Ascending aorta (tissue), 2 donors: ENCODE results near the gene EVX2. TPM values are rescaled to one million over a fixed set of nuclear protein-coding genes. Genes with fewer than 3 reads are reported as not detected.

Experiments
- DNase-seq, 2 donors: peaks; one replicate each; pipeline ENCODE4 v3.0.0-alpha.2; 2019; ENCODE audit warnings: low spot score in 2 of 2
- H3K27ac ChIP-seq, 2 donors: fragments of 200-600 bp; sonication (generic); one replicate each; pipeline ENCODE4 v1.5.1; 2016 to 2017; ENCODE audit warnings: mild to moderate bottlenecking in 1 of 2
- H3K27me3 ChIP-seq: fragments of 200-600 bp; sonication (generic); one replicate; pipeline ENCODE4 v1.5.1; 2017
- H3K36me3 ChIP-seq, 2 donors: fragments of 200-600 bp; sonication (generic); one replicate each; pipeline ENCODE4 v1.5.1; 2016
- H3K4me1 ChIP-seq, 2 donors: fragments of 200-600 bp; sonication (generic); one replicate each; pipeline ENCODE4 v1.5.1; 2016 to 2017; ENCODE audit warnings: mild to moderate bottlenecking in 1 of 2
- H3K4me3 ChIP-seq, 2 donors: fragments of 200-600 bp; sonication (generic); one replicate each; pipeline ENCODE4 v1.5.1; 2016 to 2017; ENCODE audit warnings: mild to moderate bottlenecking in 1 of 2
- H3K9me3 ChIP-seq, 2 donors: fragments of 200-600 bp; sonication (generic); one replicate each; pipeline ENCODE4 v1.5.1; 2016
- CTCF ChIP-seq, 3 experiments: fragments of 200-600 bp in 2 of 3; fragments of 450-650 bp in 1 of 3; sonication (generic) in 2 of 3; IDR thresholded peaks; one replicate each; pipeline ENCODE4 v1.5.1; 2016 to 2019; ENCODE audit warnings: antibody characterized with exemption in 3 of 3, mild to moderate bottlenecking in 1 of 3, moderate library complexity in 1 of 3
- intact Hi-C: fragments of 100-400 bp; cut with DNase I; formaldehyde crosslinking; loops from one replicate; pipeline ENCODE4 v1.15.1; 2023
- total RNA-seq: library from RNA; depleted of rRNA; stranded (reverse); fragments of >200 nt; gene quantifications from one replicate; pipeline ENCODE4 v1.1.0, GENCODE V29; 2016

The EVX2 gene
- total RNA-seq, 1 donor from 2014 or later = not detected

- Histone ChIP-seq H3K9me3 (no peaks in the 10 kb centered on the region), H3K27me3 (peaks cover 41% of the 10 kb centered on the region), H3K27ac (no peak overlapping the region), H3K4me1 (peaks cover 0 to 12% of the 10 kb centered on the region in 2 donors), H3K36me3 (no peaks in the 10 kb centered on the region), H3K4me3 (no peak overlapping the region)
- TF ChIP-seq CTCF (IDR thresholded peaks at IDR 0.05) = no peak
- intact Hi-C loops = no loop called here
- no peak for DNase-seq
These were observed 11.5 kb downstream of the EVX2 start for GRCh38 chr2:176072292-176072669.

GRCh38 chr2:176071330-176072291 lies 12.2 kb downstream of the EVX2 start:
- peaks cover 0 to 16% of the 10 kb centered on the region in 2 donors for H3K4me1 ChIP-seq
- intact Hi-C loops = no loop called here
- H3K4me3 ChIP-seq = no peak overlapping the region
- H3K27me3 ChIP-seq = peaks cover 37% of the 10 kb centered on the region
- H3K9me3 ChIP-seq = no peaks in the 10 kb centered on the region
- H3K27ac ChIP-seq = no peak overlapping the region
- DNase-seq = no peak
- TF ChIP-seq CTCF (IDR thresholded peaks at IDR 0.05) = no peak
- no peaks in the 10 kb centered on the region for H3K36me3 ChIP-seq

- H3K4me1 ChIP-seq = peaks cover 0 to 16% of the 10 kb centered on the region in 2 donors
- H3K9me3 ChIP-seq = no peaks in the 10 kb centered on the region
- peak overlapping the region; percentile 29 to 51 for H3K4me3 ChIP-seq
- peaks cover 18% of the 10 kb centered on the region for H3K27me3 ChIP-seq
- no peak overlapping the region for H3K27ac ChIP-seq
- no peaks in the 10 kb centered on the region for H3K36me3 ChIP-seq
- TF ChIP-seq CTCF (IDR thresholded peaks at IDR 0.05) = no peak
- no peak for DNase-seq
- intact Hi-C loops = no loop called here
These were observed 15.3 kb downstream of the EVX2 start for GRCh38 chr2:176068419-176068832.

GRCh38 chr2:176067589-176068418 lies 16.0 kb downstream of the EVX2 start:
- H3K9me3 ChIP-seq = no peaks in the 10 kb centered on the region
- TF ChIP-seq CTCF (IDR thresholded peaks at IDR 0.05) = no peak

GRCh38 chr2:176066645-176067588 lies 16.8 kb downstream of the EVX2 start:
- intact Hi-C loops = no loop called here
- TF ChIP-seq CTCF (IDR thresholded peaks at IDR 0.05) = no peak
- no peak overlapping the region for H3K27ac ChIP-seq
- no peak for DNase-seq
- no peaks in the 10 kb centered on the region for H3K9me3 ChIP-seq
- peak overlapping the region; percentile 51 to 61 for H3K4me3 ChIP-seq
- peaks cover 0 to 16% of the 10 kb centered on the region in 2 donors for H3K4me1 ChIP-seq
- peaks cover 11% of the 10 kb centered on the region for H3K27me3 ChIP-seq
- H3K36me3 ChIP-seq = no peaks in the 10 kb centered on the region

More at GRCh38 chr2:176067589-176068418, 16.0 kb downstream of the EVX2 start:
- H3K27me3 ChIP-seq = peaks cover 18% of the 10 kb centered on the region
- intact Hi-C loops = no loop called here
- H3K36me3 ChIP-seq = no peaks in the 10 kb centered on the region
- H3K27ac ChIP-seq = no peak overlapping the region
- peaks cover 0 to 16% of the 10 kb centered on the region in 2 donors for H3K4me1 ChIP-seq
- DNase-seq = no peak
- peak overlapping the region; percentile 51 to 61 for H3K4me3 ChIP-seq
